Measurements from ENCODE around the gene RBM3.
"Not testable (repeated sequence)": the region's sequence is repeated elsewhere in the genome, so short reads cannot be mapped to it uniquely, and the experiment has no call there.

RBM3 gene

GRCh38 chrX:48574270-48575266, at the start of gene RBM3:
RBM3 (plus strand) TSS chrX:48574484; CDS start chrX:48575181, 697 bp downstream.
- peak; percentile 96 for DNase-seq

- not testable (repeated sequence) for DNase-seq
Measured at GRCh38 chrX:48525853-48526252, 48.4 kb upstream of the RBM3 start.

GRCh38 chrX:48530736-48531135, 43.5 kb upstream of the RBM3 start:
- DNase-seq, result no peak

- no peak for DNase-seq
Measured at GRCh38 chrX:48531358-48531959, 42.8 kb upstream of the RBM3 start.

- no peak for DNase-seq
Measured at GRCh38 chrX:48532161-48532560, 42.1 kb upstream of the RBM3 start.

- DNase-seq, result no peak
Measured at GRCh38 chrX:48533165-48533564, 41.1 kb upstream of the RBM3 start.

DNA sequence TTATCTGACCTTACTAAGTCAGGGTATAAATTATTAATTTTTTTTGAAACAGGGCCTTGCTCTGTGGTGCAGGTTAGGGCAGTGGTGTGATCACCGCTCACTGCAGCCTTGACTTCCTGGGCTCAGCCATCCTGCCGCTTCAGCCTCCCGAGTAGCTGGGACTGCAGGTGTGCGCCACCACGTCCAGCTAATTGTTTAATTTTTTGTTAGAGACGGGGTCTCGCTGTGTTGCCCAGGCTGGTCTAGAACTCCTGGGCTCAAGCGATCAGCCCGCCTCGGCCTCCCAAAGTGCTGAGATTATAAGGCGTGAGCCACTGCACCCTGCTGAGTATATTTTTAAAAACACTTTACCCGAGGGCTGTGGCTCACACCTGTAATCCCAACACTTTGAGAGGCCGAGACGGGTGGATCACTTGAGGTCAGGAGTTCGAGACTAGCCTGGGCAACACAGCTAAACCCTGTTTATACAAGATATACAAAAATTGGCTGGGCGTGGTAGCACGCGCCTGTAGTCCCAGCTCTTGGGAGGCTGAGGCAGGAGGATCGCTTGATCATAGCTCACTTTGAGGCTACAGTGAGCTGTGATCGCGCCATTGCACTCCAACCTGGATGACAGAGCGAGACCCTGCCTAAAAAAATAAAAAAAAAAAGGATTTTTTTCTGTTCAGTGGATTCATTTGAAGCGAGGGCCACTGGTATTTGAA, 35.5 kb upstream of the RBM3 start:
- no peak for DNase-seq

GRCh38 chrX:48539345-48540027, 34.8 kb upstream of the RBM3 start, which contains the start of gene TBC1D25:
TBC1D25 (plus strand) TSS chrX:48539714; CDS start chrX:48539798, 84 bp downstream.
- DNase-seq, result peak; percentile 98

GRCh38 chrX:48540028-48540375, 34.3 kb upstream of the RBM3 start:
- no peak for DNase-seq

DNA sequence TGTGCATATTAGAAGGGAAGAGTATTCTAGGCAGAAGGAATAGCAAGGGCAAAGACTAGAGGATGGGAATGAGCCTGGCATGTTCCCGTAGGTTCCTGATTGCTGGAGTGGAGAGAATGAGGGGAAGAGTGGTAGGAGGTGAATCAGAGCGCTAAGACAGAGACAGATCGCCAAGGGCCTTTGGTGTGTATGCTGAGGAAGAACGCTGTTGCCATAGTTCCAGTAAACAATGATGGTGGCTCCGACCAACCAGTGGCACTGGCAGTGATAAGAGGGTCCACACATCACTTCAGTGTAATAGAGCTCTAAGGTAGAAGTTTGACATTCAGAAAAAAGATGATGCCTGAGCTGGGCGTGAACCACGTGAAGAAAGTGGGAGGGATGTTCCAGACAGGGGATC, 33.8 kb upstream of the RBM3 start:
- DNase-seq, result no peak

GRCh38 chrX:48541140-48541814, 33.0 kb upstream of the RBM3 start:
- DNase-seq, result no peak

DNA sequence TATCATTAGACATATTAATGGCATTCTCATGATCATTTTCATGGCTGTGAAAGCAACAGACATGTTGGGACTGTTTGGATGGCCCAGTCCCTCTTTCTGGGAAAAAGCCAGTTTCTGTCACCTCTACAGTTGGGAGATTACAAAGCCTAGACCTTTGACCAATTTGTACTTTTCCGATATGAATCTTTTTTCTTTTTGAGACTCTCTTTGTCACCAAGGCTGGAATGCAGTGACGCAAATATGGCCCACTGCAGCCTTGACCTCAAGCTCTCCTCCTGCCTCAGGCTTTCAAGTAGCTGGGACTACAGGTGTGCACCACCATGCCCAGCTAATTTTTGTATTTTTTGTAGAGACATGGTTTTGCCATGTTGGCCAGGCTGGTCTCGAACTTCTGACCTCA, 25.4 kb upstream of the RBM3 start:
- DNase-seq, result no peak

GRCh38 chrX:48555731-48556325, 18.5 kb upstream of the RBM3 start:
- not testable (repeated sequence) for DNase-seq

- no peak for DNase-seq
Measured at GRCh38 chrX:48558271-48558670, 16.0 kb upstream of the RBM3 start.

DNA sequence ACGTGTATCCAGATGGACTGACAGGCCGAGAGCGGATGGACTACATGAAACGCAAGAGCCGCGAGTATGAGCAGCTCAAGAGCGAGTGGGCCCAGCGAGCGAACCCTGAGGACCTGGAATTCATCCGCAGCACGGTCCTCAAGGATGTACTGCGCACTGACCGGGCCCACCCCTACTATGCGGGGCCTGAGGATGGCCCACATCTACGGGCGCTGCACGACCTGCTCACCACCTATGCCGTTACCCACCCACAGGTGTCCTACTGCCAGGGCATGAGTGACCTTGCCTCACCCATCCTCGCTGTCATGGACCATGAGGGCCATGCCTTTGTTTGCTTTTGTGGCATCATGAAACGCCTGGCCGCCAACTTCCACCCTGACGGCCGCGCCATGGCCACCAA, 14.6 kb upstream of the RBM3 start:
- DNase-seq, result no peak

DNA sequence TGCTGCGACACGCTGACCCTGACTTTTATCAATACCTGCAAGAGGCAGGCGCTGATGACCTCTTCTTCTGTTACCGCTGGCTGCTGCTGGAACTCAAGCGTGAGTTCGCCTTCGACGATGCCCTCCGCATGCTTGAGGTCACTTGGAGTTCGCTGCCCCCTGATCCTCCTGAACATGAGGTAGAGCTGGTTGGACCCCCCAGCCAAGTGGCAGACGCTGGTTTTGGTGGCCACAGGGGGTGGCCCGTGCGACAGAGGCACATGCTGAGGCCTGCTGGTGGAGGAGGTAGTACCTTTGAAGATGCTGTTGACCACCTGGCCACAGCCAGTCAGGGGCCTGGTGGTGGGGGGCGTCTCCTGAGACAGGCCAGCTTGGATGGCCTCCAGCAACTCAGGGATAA, 14.2 kb upstream of the RBM3 start:
- no peak for DNase-seq

GRCh38 chrX:48560681-48561080, 13.6 kb upstream of the RBM3 start:
- DNase-seq, result no peak

DNA sequence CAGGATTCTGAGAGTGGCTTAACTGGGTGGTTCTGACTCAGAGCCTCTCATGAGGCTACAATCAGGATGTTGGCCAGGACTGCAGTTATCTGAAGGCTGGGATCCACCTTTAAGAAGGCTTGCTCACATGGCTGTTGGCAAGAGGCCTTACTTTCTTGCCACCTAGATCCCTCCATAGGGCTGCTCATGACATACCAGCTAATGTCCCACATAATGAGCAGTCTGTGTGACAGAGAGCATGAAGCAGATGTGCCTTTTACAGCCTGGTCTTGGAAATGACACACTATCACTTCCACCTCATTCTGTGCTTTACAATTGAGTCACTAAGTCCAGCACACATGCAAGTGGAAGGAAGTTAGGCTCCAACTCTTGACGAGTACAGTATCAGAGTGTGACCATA, 4.3 kb upstream of the RBM3 start:
- DNase-seq, result no peak

GRCh38 chrX:48573690-48574269, 504 bp upstream of the RBM3 start:
- DNase-seq, result peak; percentile 35

- DNase-seq, result no peak
Measured at GRCh38 chrX:48575642-48576041, 1.4 kb downstream of the RBM3 start.

GRCh38 chrX:48576108-48576507, 1.8 kb downstream of the RBM3 start:
- DNase-seq, result no peak

Data from RPMI8226 (cell line).